BJ (cell line): ENCODE measurements around the gene CRYGN. TPM values are rescaled to one million over a fixed set of nuclear protein-coding genes. Genes with fewer than 3 reads are reported as not detected.

Source experiments
- CTCF ChIA-PET: fragments of 350-600 bp; formaldehyde crosslinking; extraction: SDS; loops from one replicate; lab custom pipeline; 2021; ENCODE audit warnings: antibody characterized with exemption, inconsistent platforms; lab: Yijun Ruan, JAX
- POLR2A ChIA-PET: fragments of 300-600 bp; sonication (Branson Sonifier 250); formaldehyde crosslinking; extraction: SDS; loops from one replicate; lab custom pipeline; 2021; ENCODE audit warnings: antibody characterized with exemption; lab: Charles Lee
- DNase-seq: peaks from one replicate; pipeline ENCODE4 v3.0.0-alpha.2; 2011; ENCODE audit warnings: low read depth
- H3K27me3 ChIP-seq: 2 replicates; pipeline ENCODE4 v1.6.0; 2011; ENCODE audit warnings: low read length; ENCODE audit not compliant: control insufficient read depth, insufficient read depth
- H3K36me3 ChIP-seq: 2 replicates; pipeline ENCODE4 v1.5.1; 2011; ENCODE audit warnings: low read length; ENCODE audit not compliant: control insufficient read depth, insufficient read depth
- H3K4me3 ChIP-seq: 2 replicates; pipeline ENCODE4 v1.5.1; 2011; ENCODE audit warnings: low read depth, mild to moderate bottlenecking, control low read depth, low read length
- CTCF ChIP-seq: IDR thresholded peaks from 2 replicates; pipeline ENCODE4 v1.5.1; 2011; ENCODE audit warnings: low read depth, mild to moderate bottlenecking, control low read depth, inconsistent platforms, low read length, moderate library complexity; ENCODE audit not compliant: insufficient read depth
- polyA plus RNA-seq: library from polyadenylated mRNA; depleted of rRNA; stranded (reverse); fragments of >200 nt; gene quantifications from 2 replicates; pipeline ENCODE4 v1.2.3, GENCODE V29; 2011

Gene CRYGN
- polyA plus RNA-seq, 1 experiment: 0.10 TPM

- H3K36me3 ChIP-seq: no peaks in the 10 kb centered on the region
- POLR2A ChIA-PET: no interaction called here
- TF ChIP-seq CTCF: no peak
- H3K4me3 ChIP-seq: no peak overlapping the region
- CTCF ChIA-PET: interaction anchor here (0.7 to 1.2 kb wide), 3 partner anchors 18 to 343 kb away, joined by 3 to 5 read pairs (median 4); no protein-coding TSS in a partner anchor
- DNase-seq: no peak
- peaks cover 22% of the 10 kb centered on the region for H3K27me3 ChIP-seq
Observed at GRCh38 chr7:151416941-151417315, 23.0 kb downstream of the CRYGN start.

DNA sequence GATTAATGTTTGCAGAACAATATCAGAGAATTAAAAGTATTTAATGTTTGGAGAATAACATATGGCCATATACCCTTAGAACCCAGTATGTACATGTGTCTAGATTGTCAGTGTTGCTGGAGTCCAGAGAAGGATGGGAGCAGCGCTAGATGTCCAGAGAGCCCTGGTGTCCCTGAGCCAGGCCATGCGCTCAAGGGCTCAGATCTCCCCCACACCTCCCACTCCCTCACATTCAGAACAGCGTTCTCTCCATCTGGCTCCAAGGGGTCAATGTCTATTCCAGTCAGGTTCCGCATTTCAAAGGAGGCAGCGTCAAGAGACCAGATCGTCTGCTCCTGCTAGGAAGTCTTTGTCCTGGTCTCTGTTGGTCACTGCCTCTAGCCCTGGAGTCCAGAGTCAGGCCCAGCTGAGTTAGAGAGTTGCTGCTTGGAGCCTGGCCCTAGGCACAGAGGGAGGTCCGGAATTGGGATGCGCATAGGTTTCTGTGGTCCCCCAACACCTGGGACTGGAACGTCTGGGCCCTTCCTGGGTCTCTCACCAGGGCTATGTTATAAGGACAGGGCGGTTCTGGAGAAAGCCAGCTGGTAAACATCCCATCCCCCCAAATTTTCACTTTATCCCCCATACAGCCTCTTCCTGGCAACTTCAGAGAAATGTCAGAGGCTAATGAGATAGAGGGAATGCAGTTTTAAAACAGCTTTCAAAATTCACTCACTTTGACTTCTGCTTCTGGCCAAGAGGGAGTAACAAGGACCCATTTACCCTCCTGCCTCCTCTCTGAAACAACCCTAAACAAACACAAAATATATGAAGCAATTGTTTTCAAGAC, 23.6 kb downstream of the CRYGN start:
- Histone ChIP-seq H3K4me3 (no peak overlapping the region), H3K27me3 (peaks cover 25% of the 10 kb centered on the region), H3K36me3 (no peaks in the 10 kb centered on the region)
- no peak for TF ChIP-seq CTCF
- CTCF ChIA-PET: interaction anchor here (0.7 to 1.4 kb wide), 4 partner anchors 12 to 344 kb away, joined by 3 to 5 read pairs (median 4); no protein-coding TSS in a partner anchor
- no peak for DNase-seq
- POLR2A ChIA-PET: no interaction called here

DNA sequence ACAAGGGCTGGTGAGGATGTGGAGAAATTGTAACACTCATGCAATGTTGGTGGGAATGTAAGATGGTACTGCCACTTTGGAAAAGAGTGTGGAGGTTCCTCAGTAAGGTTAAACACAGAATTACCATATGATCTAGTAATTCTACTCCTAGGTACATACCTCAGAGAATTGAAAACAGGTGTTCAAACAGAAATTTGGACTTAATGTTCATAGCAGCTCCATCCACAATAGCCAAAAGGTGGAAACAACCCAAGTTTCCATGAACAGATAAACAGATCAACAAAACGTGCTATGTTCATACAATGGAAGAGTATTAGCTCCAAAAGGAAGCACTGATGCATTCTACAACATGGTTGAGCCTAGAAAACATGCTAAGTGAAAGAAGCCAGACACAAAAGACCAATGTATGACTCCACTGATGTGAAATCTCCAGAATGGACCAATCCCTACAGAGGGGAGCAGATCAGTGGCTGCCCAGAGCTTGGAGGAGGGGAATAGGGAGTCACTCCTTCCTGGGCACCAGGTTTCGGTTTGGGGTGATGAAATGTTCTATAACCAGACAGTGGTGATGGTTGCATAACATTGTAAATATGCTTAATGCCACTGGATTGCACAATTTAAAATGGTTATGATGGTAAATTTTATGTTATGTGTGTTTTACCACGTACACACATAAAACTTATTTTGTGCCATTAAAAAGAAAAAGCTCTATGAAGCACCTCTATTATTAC, 24.4 kb downstream of the CRYGN start:
- CTCF ChIA-PET: interaction anchor here (1.0 to 1.4 kb wide), 2 partner anchors 11 to 49 kb away, joined by 3 to 4 read pairs; no protein-coding TSS in a partner anchor
- DNase-seq: no peak
- H3K4me3 ChIP-seq: no peak overlapping the region
- H3K27me3 ChIP-seq: peaks cover 32% of the 10 kb centered on the region
- TF ChIP-seq CTCF: no peak
- POLR2A ChIA-PET: no interaction called here
- H3K36me3 ChIP-seq: no peaks in the 10 kb centered on the region

GRCh38 chr7:151413241-151413640, 26.7 kb downstream of the CRYGN start:
- ChIA-PET POLR2A (no interaction called here), CTCF (interaction anchor here (1.3 kb wide), 1 partner anchor 12 kb away, joined by 5 read pairs; no protein-coding TSS in a partner anchor)
- no peak for DNase-seq
- Histone ChIP-seq H3K36me3 (no peaks in the 10 kb centered on the region), H3K4me3 (no peak overlapping the region), H3K27me3 (peaks cover 47% of the 10 kb centered on the region)
- TF ChIP-seq CTCF: no peak

- ChIA-PET CTCF (interaction anchor here (1.1 to 1.4 kb wide), 3 partner anchors 12 to 36 kb away, joined by 3 to 5 read pairs (median 4); no protein-coding TSS in a partner anchor), POLR2A (no interaction called here)
- no peaks in the 10 kb centered on the region for H3K36me3 ChIP-seq
- no peak for DNase-seq
- H3K4me3 ChIP-seq: no peak overlapping the region
- H3K27me3 ChIP-seq: peaks cover 44% of the 10 kb centered on the region
- no peak for TF ChIP-seq CTCF
Observed at GRCh38 chr7:151412318-151412717, 27.6 kb downstream of the CRYGN start.
